GM23338 (cell line): ENCODE measurements around the gene NKD1. TPM values are rescaled to one million over a fixed set of nuclear protein-coding genes. Genes with fewer than 3 reads are reported as not detected.

Experiments
- ATAC-seq: fragments of 200-7000 bp; cut with Tn5 transposase; 3 replicates; pipeline ENCODE4 v1.9.1; 2020
- DNase-seq: peaks from one replicate; pipeline ENCODE4 v3.0.0-alpha.2; 2015; ENCODE audit warnings: low spot score
- H2AFZ ChIP-seq: fragments of 200-600 bp; sonication (generic); 2 replicates; pipeline ENCODE4 v1.8.0; 2016; ENCODE audit warnings: antibody characterized with exemption, mild to moderate bottlenecking, moderate library complexity
- H3F3A ChIP-seq: fragments of 200-600 bp; sonication (generic); replicated peaks from 2 replicates; pipeline ENCODE4 v1.8.0; 2017; ENCODE audit warnings: antibody characterized with exemption, mixed run types, low read depth
- H3K27ac ChIP-seq: fragments of 200-600 bp; sonication (generic); 2 replicates; pipeline ENCODE4 v1.6.1; 2016; ENCODE audit warnings: low read depth
- H3K27me3 ChIP-seq: fragments of 200-600 bp; sonication (generic); 2 replicates; pipeline ENCODE4 v1.8.0; 2016; ENCODE audit warnings: mild to moderate bottlenecking, mixed run types, moderate library complexity; ENCODE audit not compliant: insufficient read depth
- H3K36me3 ChIP-seq: fragments of 200-600 bp; sonication (generic); 2 replicates; pipeline ENCODE4 v1.8.0; 2016; ENCODE audit warnings: mild to moderate bottlenecking; ENCODE audit not compliant: insufficient read depth
- H3K4me1 ChIP-seq: fragments of 200-600 bp; sonication (generic); 2 replicates; pipeline ENCODE4 v1.8.0; 2016; ENCODE audit warnings: mild to moderate bottlenecking, moderate library complexity; ENCODE audit not compliant: insufficient read depth
- H3K4me2 ChIP-seq: fragments of 200-600 bp; sonication (generic); 2 replicates; pipeline ENCODE4 v1.7.1; 2017; ENCODE audit warnings: mixed run types
- H3K4me3 ChIP-seq: fragments of 200-600 bp; sonication (generic); 2 replicates; pipeline ENCODE4 v1.6.1; 2016; ENCODE audit warnings: mixed run types
- H3K79me2 ChIP-seq: fragments of 200-600 bp; sonication (generic); replicated peaks from 2 replicates; pipeline ENCODE4 v1.8.0; 2017; ENCODE audit warnings: mild to moderate bottlenecking; ENCODE audit not compliant: insufficient read depth
- H3K9me2 ChIP-seq: fragments of 200-600 bp; sonication (generic); 2 replicates; pipeline ENCODE4 v1.8.0; 2017; ENCODE audit not compliant: insufficient read depth
- H4K20me1 ChIP-seq: fragments of 200-600 bp; sonication (generic); replicated peaks from 2 replicates; pipeline ENCODE4 v1.8.0; 2017; ENCODE audit warnings: mild to moderate bottlenecking; ENCODE audit not compliant: insufficient read depth
- H3K27ac Mint-ChIP-seq: 2 replicates; pipeline ENCODE4 v1.8.0; 2020; ENCODE audit warnings: inconsistent platforms, mild to moderate bottlenecking, moderate library complexity, mixed read lengths
- H3K27me3 Mint-ChIP-seq: 3 replicates; pipeline ENCODE4 v1.8.0; 2022; ENCODE audit warnings: low read depth, mild to moderate bottlenecking, moderate library complexity, mixed read lengths, inconsistent platforms; ENCODE audit not compliant: insufficient read depth, poor library complexity
- H3K36me3 Mint-ChIP-seq: 3 replicates; pipeline ENCODE4 v1.8.0; 2021; ENCODE audit warnings: low read depth, mild to moderate bottlenecking, inconsistent platforms, moderate library complexity, mixed read lengths
- H3K4me1 Mint-ChIP-seq: 3 replicates; pipeline ENCODE4 v1.8.0; 2020; ENCODE audit warnings: mild to moderate bottlenecking, inconsistent platforms, mixed read lengths
- H3K4me3 Mint-ChIP-seq: 3 replicates; pipeline ENCODE4 v1.8.0; 2021; ENCODE audit warnings: moderate library complexity, mild to moderate bottlenecking, inconsistent platforms, mixed read lengths
- H3K9me3 Mint-ChIP-seq: 3 replicates; pipeline ENCODE4 v1.8.0; 2020; ENCODE audit warnings: moderate library complexity, mild to moderate bottlenecking, inconsistent platforms, mixed read lengths
- NANOG ChIP-seq: IDR thresholded peaks from 2 replicates; pipeline ENCODE4 v1.6.1; 2016; ENCODE audit warnings: antibody characterized with exemption, borderline replicate concordance
- POLR2AphosphoS5 ChIP-seq: IDR thresholded peaks from 2 replicates; pipeline ENCODE4 v1.6.1; 2016; ENCODE audit warnings: antibody characterized with exemption, low read depth
- STAT1 ChIP-seq: IDR thresholded peaks from one replicate; pipeline ENCODE4 v1.6.1; 2016; ENCODE audit warnings: antibody characterized with exemption; ENCODE audit not compliant: unreplicated experiment
- ZNF114 ChIP-seq: fragments of 250-450 bp; sonication (Bioruptor Pico); IDR thresholded peaks from 2 replicates; pipeline ENCODE4 v1.5.0; 2020; ENCODE audit warnings: mild to moderate bottlenecking, moderate library complexity
- ZNF331 ChIP-seq: fragments of 250-450 bp; sonication (Bioruptor Pico); IDR thresholded peaks from 2 replicates; pipeline ENCODE4 v1.5.0; 2020; ENCODE audit warnings: low read depth, mild to moderate bottlenecking, moderate library complexity
- ZNF462 ChIP-seq: fragments of 250-450 bp; sonication (Bioruptor Pico); IDR thresholded peaks from 2 replicates; pipeline ENCODE4 v1.5.0; 2020; ENCODE audit warnings: mild to moderate bottlenecking, moderate library complexity
- polyA plus RNA-seq: library from polyadenylated mRNA; unstranded; fragments of >200 nt; fragmentation: Nextera tagmentation; extraction: Ambion mirVana; gene quantifications from 2 replicates; pipeline ENCODE4 v1.2.1, GENCODE V29; 2016
- total RNA-seq: library from RNA; depleted of rRNA; stranded (reverse); fragments of >200 nt; shearing (Covaris generic); gene quantifications from 2 replicates; pipeline ENCODE4 v1.2.3, GENCODE V29; 2014
- TF ChIP-seq, protein P1 (sequence below), 2 experiments: fragments of 200-600 bp in 1 of 2; sonication (generic) in 1 of 2; conservative IDR thresholded peaks; 2 replicates each; pipeline versions ENCODE4 v1.5.1 to v1.6.1; 2016 to 2017; ENCODE audit warnings: antibody characterized with exemption in 2 of 2, low read depth in 2 of 2, mild to moderate bottlenecking in 2 of 2, moderate library complexity in 1 of 2
- TF ChIP-seq, protein P2 (sequence below): IDR thresholded peaks from 2 replicates; pipeline ENCODE4 v1.6.1; 2016; ENCODE audit warnings: antibody characterized with exemption

NKD1 gene
- total and polyA plus RNA-seq, 2 experiments from 2014 or later = 2.1 to 2.3 TPM

DNA sequence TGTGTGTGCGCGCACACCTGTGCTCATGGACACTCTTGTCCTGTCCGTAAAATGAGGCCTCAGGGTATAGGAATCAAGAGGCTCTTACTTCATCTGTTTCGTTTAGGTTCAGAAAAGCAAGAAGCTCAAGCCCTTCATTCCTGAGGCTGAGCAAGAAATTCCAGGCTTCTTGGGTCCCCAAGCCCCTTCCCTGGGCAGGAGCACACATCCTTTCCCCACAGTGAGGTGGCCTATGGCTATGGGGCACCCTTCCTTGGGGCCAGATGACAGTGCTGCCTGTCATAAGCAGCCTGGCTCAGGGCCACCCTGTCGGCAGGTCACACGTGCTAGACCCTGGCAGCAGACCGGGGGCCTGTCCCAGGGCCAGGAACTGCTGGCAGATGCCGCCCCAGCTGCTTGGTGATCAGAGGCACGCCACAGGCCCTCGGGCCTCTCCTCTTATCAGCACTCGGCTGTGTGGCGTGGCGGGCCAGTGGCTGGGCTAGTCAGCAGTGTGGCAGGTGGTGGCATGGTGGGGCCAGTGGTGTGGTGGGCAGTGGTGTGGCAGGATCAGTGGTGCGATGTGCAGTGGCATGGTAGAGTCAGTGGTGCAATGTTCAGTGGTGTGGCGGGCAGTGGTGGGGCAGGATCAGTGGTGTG, 50.2 kb downstream of the NKD1 start:
- Histone ChIP-seq H3K36me3 (no peaks in the 10 kb centered on the region), H3K27ac (no peak overlapping the region), H3K79me2 (no peaks in the 10 kb centered on the region), H3K27me3 (no peaks in the 10 kb centered on the region), H3K4me2 (no peak overlapping the region), H2AFZ (no peak overlapping the region), H4K20me1 (no peaks in the 10 kb centered on the region), H3K4me3 (no peak overlapping the region), H3K9me2 (no peaks in the 10 kb centered on the region), H3K4me1 (no peaks in the 10 kb centered on the region), H3F3A (no peaks in the 10 kb centered on the region)
- H3K9me3 Mint-ChIP-seq = no peaks in the 10 kb centered on the region
- TF ChIP-seq NANOG = no peak
- no peak for TF ChIP-seq ZNF462 (CRISPR knock-in tag)
- ATAC-seq = no peak
- H3K4me3 Mint-ChIP-seq = no peak overlapping the region
- H3K36me3 Mint-ChIP-seq = no peaks in the 10 kb centered on the region
- peaks cover 13% of the 10 kb centered on the region for H3K4me1 Mint-ChIP-seq
- H3K27ac Mint-ChIP-seq = no peak overlapping the region
- H3K27me3 Mint-ChIP-seq = peaks cover 9% of the 10 kb centered on the region
- DNase-seq = no peak

GRCh38 chr16:50598936-50599361, 50.8 kb downstream of the NKD1 start:
- no peaks in the 10 kb centered on the region for H3F3A ChIP-seq
- no peaks in the 10 kb centered on the region for H3K27me3 ChIP-seq
- H3K27me3 Mint-ChIP-seq = peaks cover 9% of the 10 kb centered on the region
- H3K9me3 Mint-ChIP-seq = no peaks in the 10 kb centered on the region
- ATAC-seq (no peak), DNase-seq (no peak)
- H3K4me3 Mint-ChIP-seq = no peak overlapping the region
- H3K36me3 ChIP-seq = no peaks in the 10 kb centered on the region
- H3K27ac Mint-ChIP-seq = no peak overlapping the region
- H3K9me2 ChIP-seq = no peaks in the 10 kb centered on the region
- no peaks in the 10 kb centered on the region for H4K20me1 ChIP-seq
- H3K4me2 ChIP-seq = no peak overlapping the region
- H3K4me1 ChIP-seq = no peaks in the 10 kb centered on the region
- no peaks in the 10 kb centered on the region for H3K36me3 Mint-ChIP-seq
- peaks cover 13% of the 10 kb centered on the region for H3K4me1 Mint-ChIP-seq
- H2AFZ ChIP-seq = no peak overlapping the region
- H3K79me2 ChIP-seq = no peaks in the 10 kb centered on the region
- no peak overlapping the region for H3K4me3 ChIP-seq
- no peak overlapping the region for H3K27ac ChIP-seq
- TF ChIP-seq, protein P1, sequence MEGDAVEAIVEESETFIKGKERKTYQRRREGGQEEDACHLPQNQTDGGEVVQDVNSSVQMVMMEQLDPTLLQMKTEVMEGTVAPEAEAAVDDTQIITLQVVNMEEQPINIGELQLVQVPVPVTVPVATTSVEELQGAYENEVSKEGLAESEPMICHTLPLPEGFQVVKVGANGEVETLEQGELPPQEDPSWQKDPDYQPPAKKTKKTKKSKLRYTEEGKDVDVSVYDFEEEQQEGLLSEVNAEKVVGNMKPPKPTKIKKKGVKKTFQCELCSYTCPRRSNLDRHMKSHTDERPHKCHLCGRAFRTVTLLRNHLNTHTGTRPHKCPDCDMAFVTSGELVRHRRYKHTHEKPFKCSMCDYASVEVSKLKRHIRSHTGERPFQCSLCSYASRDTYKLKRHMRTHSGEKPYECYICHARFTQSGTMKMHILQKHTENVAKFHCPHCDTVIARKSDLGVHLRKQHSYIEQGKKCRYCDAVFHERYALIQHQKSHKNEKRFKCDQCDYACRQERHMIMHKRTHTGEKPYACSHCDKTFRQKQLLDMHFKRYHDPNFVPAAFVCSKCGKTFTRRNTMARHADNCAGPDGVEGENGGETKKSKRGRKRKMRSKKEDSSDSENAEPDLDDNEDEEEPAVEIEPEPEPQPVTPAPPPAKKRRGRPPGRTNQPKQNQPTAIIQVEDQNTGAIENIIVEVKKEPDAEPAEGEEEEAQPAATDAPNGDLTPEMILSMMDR (conservative IDR thresholded peaks at IDR 0.05; ENCODE audit: low read depth in 2 of 2) = no peak
- TF ChIP-seq NANOG (no peak), ZNF114 (CRISPR knock-in tag) (no peak), STAT1 (no peak), ZNF331 (CRISPR knock-in tag) (no peak), POLR2AphosphoS5 (no peak)
- TF ChIP-seq, protein P2, sequence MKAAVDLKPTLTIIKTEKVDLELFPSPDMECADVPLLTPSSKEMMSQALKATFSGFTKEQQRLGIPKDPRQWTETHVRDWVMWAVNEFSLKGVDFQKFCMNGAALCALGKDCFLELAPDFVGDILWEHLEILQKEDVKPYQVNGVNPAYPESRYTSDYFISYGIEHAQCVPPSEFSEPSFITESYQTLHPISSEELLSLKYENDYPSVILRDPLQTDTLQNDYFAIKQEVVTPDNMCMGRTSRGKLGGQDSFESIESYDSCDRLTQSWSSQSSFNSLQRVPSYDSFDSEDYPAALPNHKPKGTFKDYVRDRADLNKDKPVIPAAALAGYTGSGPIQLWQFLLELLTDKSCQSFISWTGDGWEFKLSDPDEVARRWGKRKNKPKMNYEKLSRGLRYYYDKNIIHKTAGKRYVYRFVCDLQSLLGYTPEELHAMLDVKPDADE = no peak
